IMR-90 (cell line): ENCODE measurements around the gene MRPS15. TPM values are rescaled to one million over a fixed set of nuclear protein-coding genes. Genes with fewer than 3 reads are reported as not detected.
"Not testable (repeated sequence)": the region's sequence is repeated elsewhere in the genome, so short reads cannot be mapped to it uniquely, and the experiment has no call there.

ENCODE experiments used
- ATAC-seq: fragments of 200-7000 bp; cut with Tn5 transposase; 2 replicates; pipeline ENCODE4 v1.9.1; 2020; ENCODE audit warnings: low read depth, mild to moderate bottlenecking, moderate library complexity
- BruUV-seq: library from RNA; stranded (reverse); fragments of 400-500 nt; replicated peaks from 2 replicates; lab custom pipeline; 2021; lab: Mats Ljungman, UMichigan
- CTCF ChIA-PET: fragments of 300-600 bp; formaldehyde crosslinking; extraction: SDS; loops from one replicate; lab custom pipeline; 2021; ENCODE audit warnings: antibody characterized with exemption; lab: Yijun Ruan, JAX
- POLR2A ChIA-PET: fragments of 300-600 bp; sonication (Branson Sonifier 250); formaldehyde crosslinking; loops from one replicate; lab custom pipeline; 2022; ENCODE audit warnings: antibody characterized with exemption; ENCODE audit not compliant: unreplicated experiment; lab: Charles Lee
- DNase-seq: peaks from one replicate; pipeline ENCODE4 v3.0.0; 2013
- H2AFZ ChIP-seq: replicated peaks from 2 replicates; pipeline ENCODE3; 2013; ENCODE audit warnings: low read length, mild to moderate bottlenecking; ENCODE audit not compliant: poor library complexity
- H2AK5ac ChIP-seq: 2 replicates; pipeline ENCODE4 v1.6.1; 2013; ENCODE audit warnings: low read depth, low read length, inconsistent platforms
- H2AK9ac ChIP-seq: replicated peaks from 2 replicates; pipeline ENCODE3; 2013; ENCODE audit warnings: mild to moderate bottlenecking, low read depth, low read length, moderate library complexity; ENCODE audit not compliant: poor library complexity
- H2BK120ac ChIP-seq: 2 replicates; pipeline ENCODE4 v1.6.1; 2013; ENCODE audit warnings: low read depth, low read length, inconsistent platforms
- H2BK15ac ChIP-seq: 3 replicates; pipeline ENCODE4 v1.6.1; 2013; ENCODE audit warnings: low read depth, low read length, inconsistent platforms
- H2BK20ac ChIP-seq: 2 replicates; pipeline ENCODE4 v1.6.1; 2013; ENCODE audit warnings: low read depth, mild to moderate bottlenecking, inconsistent platforms, low read length, moderate library complexity
- H2BK5ac ChIP-seq: 2 replicates; pipeline ENCODE4 v1.6.1; 2013; ENCODE audit warnings: mild to moderate bottlenecking, low read depth, low read length, inconsistent platforms; ENCODE audit not compliant: poor library complexity, severe bottlenecking
- H3K14ac ChIP-seq: replicated peaks from 2 replicates; pipeline ENCODE4 v1.6.1; 2013; ENCODE audit warnings: low read depth, low read length, inconsistent platforms
- H3K18ac ChIP-seq: 2 replicates; pipeline ENCODE4 v1.6.1; 2013; ENCODE audit warnings: low read depth, low read length, control low read depth
- H3K23ac ChIP-seq: 2 replicates; pipeline ENCODE4 v1.6.1; 2013; ENCODE audit warnings: low read depth, low read length, inconsistent platforms
- H3K27ac ChIP-seq: 2 replicates; pipeline ENCODE4 v1.5.1; 2013; ENCODE audit warnings: mild to moderate bottlenecking, control low read depth, low read length; ENCODE audit not compliant: insufficient read depth
- H3K27me3 ChIP-seq: 2 replicates; pipeline ENCODE4 v1.6.1; 2013; ENCODE audit warnings: low read length; ENCODE audit not compliant: control insufficient read depth, insufficient read depth
- H3K36me3 ChIP-seq: 2 replicates; pipeline ENCODE4 v1.6.1; 2013; ENCODE audit warnings: low read length, mixed read lengths; ENCODE audit not compliant: control insufficient read depth, insufficient read depth
- H3K4ac ChIP-seq: 2 replicates; pipeline ENCODE4 v1.6.1; 2013; ENCODE audit warnings: low read depth, low read length, inconsistent platforms
- H3K4me1 ChIP-seq: 2 replicates; pipeline ENCODE4 v1.6.1; 2013; ENCODE audit warnings: low read length, mixed read lengths; ENCODE audit not compliant: control insufficient read depth, insufficient read depth
- H3K4me2 ChIP-seq: 2 replicates; pipeline ENCODE4 v1.6.1; 2013; ENCODE audit warnings: low read depth, mild to moderate bottlenecking, control low read depth, low read length, moderate library complexity
- H3K4me3 ChIP-seq: 2 replicates; pipeline ENCODE4 v1.5.1; 2013; ENCODE audit warnings: low read depth, mild to moderate bottlenecking, control low read depth, low read length, moderate library complexity; ENCODE audit not compliant: insufficient read depth
- H3K56ac ChIP-seq: 2 replicates; pipeline ENCODE4 v1.6.1; 2013; ENCODE audit warnings: low read length, inconsistent platforms; ENCODE audit not compliant: insufficient read depth; ENCODE audit errors: extremely low read depth
- H3K79me1 ChIP-seq, 2 experiments: 2 replicates each; pipeline ENCODE4 v1.6.1; 2013; ENCODE audit warnings: low read length in 2 of 2, inconsistent platforms in 1 of 2, low read depth in 1 of 2
- H3K9ac ChIP-seq: 2 replicates; pipeline ENCODE4 v1.6.1; 2013; ENCODE audit warnings: low read depth, low read length, control low read depth
- H3K9me1 ChIP-seq: 2 replicates; pipeline ENCODE4 v1.6.1; 2013; ENCODE audit warnings: low read length, inconsistent platforms; ENCODE audit not compliant: insufficient read depth
- H3K9me3 ChIP-seq: 2 replicates; pipeline ENCODE4 v1.6.1; 2013; ENCODE audit warnings: low read length; ENCODE audit not compliant: control insufficient read depth, insufficient read depth
- H4K20me1 ChIP-seq: 2 replicates; pipeline ENCODE4 v1.6.1; 2013; ENCODE audit warnings: low read length, inconsistent platforms; ENCODE audit not compliant: insufficient read depth
- H4K5ac ChIP-seq: 2 replicates; pipeline ENCODE4 v1.6.1; 2013; ENCODE audit warnings: mild to moderate bottlenecking, low read depth, low read length, control low read depth
- H4K8ac ChIP-seq, 2 experiments: 2 replicates each; pipeline ENCODE4 v1.6.1; 2013; ENCODE audit warnings: low read depth in 2 of 2, low read length in 2 of 2, control low read depth in 1 of 2, inconsistent platforms in 1 of 2
- H4K91ac ChIP-seq: 2 replicates; pipeline ENCODE4 v1.6.1; 2013; ENCODE audit warnings: low read depth, low read length, inconsistent platforms; ENCODE audit not compliant: insufficient read depth
- BHLHE40 ChIP-seq: fragments of 150-350 bp; IDR thresholded peaks from 2 replicates; pipeline ENCODE4 v1.6.1; 2016; ENCODE audit warnings: mild to moderate bottlenecking, low read depth, low read length
- RAD21 ChIP-seq: IDR thresholded peaks from 2 replicates; pipeline ENCODE4 v1.6.1; 2012; ENCODE audit warnings: low read length, improper control_type of control experiment
- WGBS, 2 experiments: methylation state at CpG; one replicate each; pipeline versions ENCODE4 v1.1.5 to v1.1.7; 2013; ENCODE audit warnings: missing lambda C conversion rate in 2 of 2; ENCODE audit not compliant: insufficient read length in 1 of 2; ENCODE audit errors: extremely low coverage in 2 of 2; 5-methylcytosine and 5-hydroxymethylcytosine counted together
- dilution Hi-C: fragments of 300-500 bp; cut with HindIII; formaldehyde crosslinking; loops from one replicate; pipeline ENCODE4 v1.14.3; 2018; ENCODE audit warnings: low sequenced_read_pairs; ENCODE audit not compliant: unreplicated experiment
- in situ Hi-C: fragments of 300-500 bp; cut with MboI; formaldehyde crosslinking; loops from 3 replicates; pipeline ENCODE4 v1.14.3; 2019; ENCODE audit warnings: low sequenced_read_pairs, inconsistent platforms, mixed read lengths
- intact Hi-C: fragments of 100-400 bp; cut with micrococcal nuclease; formaldehyde crosslinking; loops from 2 replicates; pipeline ENCODE4 v1.10.0; 2022
- polyA plus RNA-seq, 3 experiments: library from polyadenylated mRNA; depleted of rRNA; stranded (reverse); fragments of >200 nt; gene quantifications; 2 replicates each; pipeline ENCODE4 v1.2.3, GENCODE V29; 2012; ENCODE audit warnings: low replicate concordance in 1 of 3
- total RNA-seq: library from RNA; depleted of rRNA; stranded (reverse); fragments of >200 nt; gene quantifications from 2 replicates; pipeline ENCODE4 v1.2.3, GENCODE V29; 2012

The MRPS15 gene
- total and polyA plus RNA-seq, 2 of the 4 experiments (the other 2 are of a cell fraction): 46.1 to 77.9 TPM

GRCh38 chr1:36479505-36480051, 15.4 kb upstream of the MRPS15 start:
- H2BK120ac ChIP-seq: no peak overlapping the region
- no peak overlapping the region for H2AK5ac ChIP-seq
- CTCF ChIA-PET: interaction anchor here (0.7 kb wide), 1 partner anchor 335 kb away, joined by 3 read pairs; no protein-coding TSS in a partner anchor
- no peaks in the 10 kb centered on the region for H3K9me1 ChIP-seq
- no peak overlapping the region for H2BK20ac ChIP-seq
- no peak overlapping the region for H4K5ac ChIP-seq
- H3K9ac ChIP-seq: no peak overlapping the region
- no peak overlapping the region for H3K14ac ChIP-seq
- no peak overlapping the region for H3K56ac ChIP-seq
- H4K91ac ChIP-seq: no peak overlapping the region
- H2BK15ac ChIP-seq: no peak overlapping the region
- no peak overlapping the region for H2AK9ac ChIP-seq
- H3K4me1 ChIP-seq: no peaks in the 10 kb centered on the region
- intact Hi-C loops: no loop called here
- H4K20me1 ChIP-seq: no peaks in the 10 kb centered on the region
- TF ChIP-seq BHLHE40 (no peak), RAD21 (no peak)
- no peak overlapping the region for H3K23ac ChIP-seq
- no peak for DNase-seq
- no peak for ATAC-seq
- H3K4me2 ChIP-seq: no peak overlapping the region
- no peak overlapping the region for H3K4me3 ChIP-seq
- H3K18ac ChIP-seq: no peak overlapping the region
- peaks cover 37% of the 10 kb centered on the region for H3K27me3 ChIP-seq
- H2AFZ ChIP-seq: no peak overlapping the region
- H3K79me1 ChIP-seq: no peaks in the 10 kb centered on the region
- dilution Hi-C loops: no loop called here
- no peaks in the 10 kb centered on the region for H3K9me3 ChIP-seq
- BruUV-seq: no TSS peak
- H3K27ac ChIP-seq: no peak overlapping the region
- H3K4ac ChIP-seq: no peak overlapping the region
- H3K36me3 ChIP-seq: no peaks in the 10 kb centered on the region
- no peak overlapping the region for H4K8ac ChIP-seq
- in situ Hi-C loops: no loop called here
- no peak overlapping the region for H2BK5ac ChIP-seq
- POLR2A ChIA-PET: no interaction called here
- 89% methylated on average over 1 of the region's 2 CpGs; no CpG with 5 or more reads in 1 of the 2 experiments for WGBS, 2 experiments

GRCh38 chr1:36477615-36478014, 13.4 kb upstream of the MRPS15 start:
- H3K14ac ChIP-seq, H2AK9ac ChIP-seq, H3K23ac ChIP-seq, H4K91ac ChIP-seq, H4K8ac ChIP-seq, H3K18ac ChIP-seq, H4K5ac ChIP-seq, H3K4ac ChIP-seq, H3K9me1 ChIP-seq, H3K9ac ChIP-seq, H2BK120ac ChIP-seq, H2AK5ac ChIP-seq, H3K79me1 ChIP-seq, H2BK15ac ChIP-seq, in situ Hi-C loops, H2AFZ ChIP-seq, H3K4me3 ChIP-seq, ATAC-seq, POLR2A ChIA-PET, H4K20me1 ChIP-seq, H3K27ac ChIP-seq, H3K36me3 ChIP-seq, dilution Hi-C loops, H3K9me3 ChIP-seq, H2BK20ac ChIP-seq, CTCF ChIA-PET, BruUV-seq, DNase-seq, H3K56ac ChIP-seq, H3K4me2 ChIP-seq, H2BK5ac ChIP-seq, intact Hi-C loops, H3K4me1 ChIP-seq: not testable (repeated sequence)
- H3K27me3 ChIP-seq: peaks cover 35% of the 10 kb centered on the region
- WGBS, 2 experiments: 65% methylated on average over 4 of the region's 13 CpGs; no CpG with 5 or more reads in 1 of the 2 experiments
